HepG2 (cell line): ENCODE measurements around the gene SFXN5. TPM values are rescaled to one million over a fixed set of nuclear protein-coding genes. Genes with fewer than 3 reads are reported as not detected.

Source experiments
- KDM6A ChIP-seq: IDR thresholded peaks from 2 replicates; pipeline ENCODE4 v1.6.1; 2016; ENCODE audit warnings: low read depth
- KLF16 ChIP-seq, 2 experiments: sonication (generic) in 1 of 2; formaldehyde crosslinking in 1 of 2; IDR thresholded peaks; 2 replicates each; pipeline versions ENCODE4 v1.6.1 to v1.8.0; 2016 to 2023; ENCODE audit warnings: missing genetic modification reagents in 2 of 2, missing compliant biosample characterization in 1 of 2
- MBNL3 ChIP-seq: fragments of 250-450 bp; sonication (Bioruptor Pico); conservative IDR thresholded peaks from 2 replicates; pipeline ENCODE4 v1.8.0; 2022; ENCODE audit warnings: mild to moderate bottlenecking, inconsistent platforms
- NFIB ChIP-seq: sonication (generic); formaldehyde crosslinking; IDR thresholded peaks from 2 replicates; pipeline ENCODE4 v1.9.0; 2021; ENCODE audit warnings: missing genetic modification reagents, mild to moderate bottlenecking, borderline replicate concordance
- NFIC ChIP-seq: IDR thresholded peaks from 2 replicates; pipeline ENCODE4 v1.6.1; 2012; ENCODE audit warnings: mild to moderate bottlenecking, low read length, inconsistent platforms
- RBAK ChIP-seq: sonication (generic); formaldehyde crosslinking; IDR thresholded peaks from 2 replicates; pipeline ENCODE4 v1.5.1; 2020; ENCODE audit warnings: mild to moderate bottlenecking, missing genetic modification reagents
- RBM22 ChIP-seq: fragments of 200-400 bp; formaldehyde crosslinking; optimal IDR thresholded peaks from 2 replicates; pipeline ENCODE3; 2017; ENCODE audit warnings: mild to moderate bottlenecking, low read length, moderate library complexity
- SMAD9 ChIP-seq: sonication (generic); formaldehyde crosslinking; IDR thresholded peaks from 2 replicates; pipeline ENCODE4 v1.5.1; 2020; ENCODE audit warnings: mild to moderate bottlenecking, missing genetic modification reagents
- SOX5 ChIP-seq: IDR thresholded peaks from 2 replicates; pipeline ENCODE4 v1.6.1; 2016; ENCODE audit warnings: borderline replicate concordance
- ZNF180 ChIP-seq: sonication (generic); formaldehyde crosslinking; IDR thresholded peaks from 2 replicates; pipeline ENCODE4 v1.4.0; 2020; ENCODE audit warnings: low read depth, missing genetic modification reagents, borderline replicate concordance
- ZNF367 ChIP-seq: sonication (generic); formaldehyde crosslinking; IDR thresholded peaks from 2 replicates; pipeline ENCODE4 v1.4.0; 2020; ENCODE audit warnings: missing genetic modification reagents, borderline replicate concordance
- polyA plus RNA-seq, 8 experiments: library from polyadenylated mRNA; depleted of rRNA in 3 of 8; stranded (reverse) in 7 of 8; unstranded in 1 of 8; fragments of >200 nt; fragmentation: Illumina TruSeq in 4 of 8; extraction: Trizol in 4 of 8; gene quantifications; 2 replicates each; pipeline versions ENCODE4 v1.2.1 to v1.2.3, GENCODE V29; 2011 to 2016; ENCODE audit warnings: low read depth in 4 of 8, missing spikeins in 1 of 8, mixed read lengths in 1 of 8; ENCODE audit not compliant: insufficient read depth in 1 of 8
- total RNA-seq, 5 experiments: library from RNA; depleted of rRNA; stranded (reverse); fragments of >200 nt; fragmentation: Illumina TruSeq; extraction: Trizol; gene quantifications; 2 replicates each; pipeline ENCODE4 v1.2.3, GENCODE V29; 2016; ENCODE audit warnings: low read depth in 1 of 5
- TF ChIP-seq, protein P1 (sequence below), 2 experiments: fragments of 450-650 bp in 1 of 2; sonication (generic) in 1 of 2; formaldehyde crosslinking in 1 of 2; IDR thresholded peaks; 2 replicates each; pipeline versions ENCODE4 v1.6.1 to v1.8.0; 2016 to 2022; ENCODE audit warnings: antibody characterized with exemption in 1 of 2, mild to moderate bottlenecking in 1 of 2, missing genetic modification reagents in 1 of 2
- TF ChIP-seq, protein P2 (sequence below): conservative IDR thresholded peaks from 2 replicates; pipeline ENCODE4 v1.6.1; 2018; ENCODE audit warnings: missing genetic modification reagents
- TF ChIP-seq, protein P3 (sequence below): sonication (generic); formaldehyde crosslinking; IDR thresholded peaks from 2 replicates; pipeline ENCODE4 v1.4.0; 2020; ENCODE audit warnings: missing genetic modification reagents, mild to moderate bottlenecking, borderline replicate concordance

The SFXN5 gene
- total and polyA plus RNA-seq, 2 of the 13 experiments (the other 11 are each of a cell fraction or from before 2014, with no cell fraction given): 34.9 to 37.4 TPM

DNA sequence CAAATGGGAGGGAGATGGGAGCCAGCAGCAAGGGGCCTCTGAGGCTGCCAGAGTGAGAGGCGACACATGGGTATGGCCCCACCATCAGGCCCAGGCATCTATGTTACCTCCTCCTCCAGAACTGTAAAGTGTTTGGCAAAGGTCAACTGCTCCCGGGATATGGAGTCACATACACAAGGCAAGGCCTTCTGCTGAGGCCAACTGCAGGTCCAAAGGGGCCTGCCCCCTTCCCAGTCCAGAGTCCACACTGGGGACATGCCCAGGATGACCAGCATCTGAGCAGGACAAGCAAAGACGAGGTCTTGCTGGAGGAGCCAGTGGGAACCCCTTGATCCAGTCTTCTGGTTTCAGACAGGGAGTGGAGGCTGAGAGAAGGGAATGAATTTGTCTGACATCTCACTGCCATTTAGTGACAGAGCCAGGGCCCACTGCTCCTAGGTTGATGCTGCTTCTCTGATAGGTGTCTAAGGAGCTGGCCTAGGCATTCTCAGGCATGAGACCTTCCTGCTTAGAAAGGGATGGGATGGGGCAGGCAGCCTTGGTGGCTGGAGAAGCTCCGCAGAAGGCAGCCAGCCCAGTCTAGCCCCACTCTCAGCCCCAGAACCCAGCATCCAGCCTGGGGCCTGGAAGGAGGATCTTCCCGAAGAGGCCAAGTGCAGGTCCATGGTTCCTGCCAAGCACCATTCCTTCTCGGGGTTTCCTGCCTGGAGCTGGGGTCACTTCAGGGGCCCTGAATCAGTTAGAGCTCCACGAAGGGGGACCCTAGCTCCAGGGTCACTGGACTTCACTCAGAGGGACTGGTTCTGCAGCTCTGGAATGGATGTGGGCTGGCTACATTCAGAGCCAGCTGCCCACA is 127.7 kb downstream of the SFXN5 start (continued):
- TF ChIP-seq, protein P1, sequence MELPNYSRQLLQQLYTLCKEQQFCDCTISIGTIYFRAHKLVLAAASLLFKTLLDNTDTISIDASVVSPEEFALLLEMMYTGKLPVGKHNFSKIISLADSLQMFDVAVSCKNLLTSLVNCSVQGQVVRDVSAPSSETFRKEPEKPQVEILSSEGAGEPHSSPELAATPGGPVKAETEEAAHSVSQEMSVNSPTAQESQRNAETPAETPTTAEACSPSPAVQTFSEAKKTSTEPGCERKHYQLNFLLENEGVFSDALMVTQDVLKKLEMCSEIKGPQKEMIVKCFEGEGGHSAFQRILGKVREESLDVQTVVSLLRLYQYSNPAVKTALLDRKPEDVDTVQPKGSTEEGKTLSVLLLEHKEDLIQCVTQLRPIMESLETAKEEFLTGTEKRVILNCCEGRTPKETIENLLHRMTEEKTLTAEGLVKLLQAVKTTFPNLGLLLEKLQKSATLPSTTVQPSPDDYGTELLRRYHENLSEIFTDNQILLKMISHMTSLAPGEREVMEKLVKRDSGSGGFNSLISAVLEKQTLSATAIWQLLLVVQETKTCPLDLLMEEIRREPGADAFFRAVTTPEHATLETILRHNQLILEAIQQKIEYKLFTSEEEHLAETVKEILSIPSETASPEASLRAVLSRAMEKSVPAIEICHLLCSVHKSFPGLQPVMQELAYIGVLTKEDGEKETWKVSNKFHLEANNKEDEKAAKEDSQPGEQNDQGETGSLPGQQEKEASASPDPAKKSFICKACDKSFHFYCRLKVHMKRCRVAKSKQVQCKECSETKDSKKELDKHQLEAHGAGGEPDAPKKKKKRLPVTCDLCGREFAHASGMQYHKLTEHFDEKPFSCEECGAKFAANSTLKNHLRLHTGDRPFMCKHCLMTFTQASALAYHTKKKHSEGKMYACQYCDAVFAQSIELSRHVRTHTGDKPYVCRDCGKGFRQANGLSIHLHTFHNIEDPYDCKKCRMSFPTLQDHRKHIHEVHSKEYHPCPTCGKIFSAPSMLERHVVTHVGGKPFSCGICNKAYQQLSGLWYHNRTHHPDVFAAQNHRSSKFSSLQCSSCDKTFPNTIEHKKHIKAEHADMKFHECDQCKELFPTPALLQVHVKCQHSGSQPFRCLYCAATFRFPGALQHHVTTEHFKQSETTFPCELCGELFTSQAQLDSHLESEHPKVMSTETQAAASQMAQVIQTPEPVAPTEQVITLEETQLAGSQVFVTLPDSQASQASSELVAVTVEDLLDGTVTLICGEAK (IDR thresholded peaks at IDR 0.05): no peak
- TF ChIP-seq, protein P1 (CRISPR knock-in tag; IDR thresholded peaks at IDR 0.05): 0 out of 2 replicates have a peak, but pooled peaks have one; percentile 40
- TF ChIP-seq SOX5 (CRISPR knock-in tag) (no peak), KLF16 (CRISPR knock-in tag; IDR thresholded peaks at IDR 0.05) (no peak), NFIC (no peak), MBNL3 (CRISPR knock-in tag) (no peak), ZNF180 (CRISPR knock-in tag) (no peak), RBM22 (no peak), KDM6A (CRISPR knock-in tag) (0 out of 2 replicates have a peak, but pooled peaks have one; percentile 45), RBAK (no peak), SMAD9 (no peak), ZNF367 (CRISPR knock-in tag) (no peak), NFIB (no peak)
- TF ChIP-seq, protein P2, sequence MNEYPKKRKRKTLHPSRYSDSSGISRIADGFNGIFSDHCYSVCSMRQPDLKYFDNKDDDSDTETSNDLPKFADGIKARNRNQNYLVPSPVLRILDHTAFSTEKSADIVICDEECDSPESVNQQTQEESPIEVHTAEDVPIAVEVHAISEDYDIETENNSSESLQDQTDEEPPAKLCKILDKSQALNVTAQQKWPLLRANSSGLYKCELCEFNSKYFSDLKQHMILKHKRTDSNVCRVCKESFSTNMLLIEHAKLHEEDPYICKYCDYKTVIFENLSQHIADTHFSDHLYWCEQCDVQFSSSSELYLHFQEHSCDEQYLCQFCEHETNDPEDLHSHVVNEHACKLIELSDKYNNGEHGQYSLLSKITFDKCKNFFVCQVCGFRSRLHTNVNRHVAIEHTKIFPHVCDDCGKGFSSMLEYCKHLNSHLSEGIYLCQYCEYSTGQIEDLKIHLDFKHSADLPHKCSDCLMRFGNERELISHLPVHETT (CRISPR knock-in tag): no peak
- TF ChIP-seq, protein P3, sequence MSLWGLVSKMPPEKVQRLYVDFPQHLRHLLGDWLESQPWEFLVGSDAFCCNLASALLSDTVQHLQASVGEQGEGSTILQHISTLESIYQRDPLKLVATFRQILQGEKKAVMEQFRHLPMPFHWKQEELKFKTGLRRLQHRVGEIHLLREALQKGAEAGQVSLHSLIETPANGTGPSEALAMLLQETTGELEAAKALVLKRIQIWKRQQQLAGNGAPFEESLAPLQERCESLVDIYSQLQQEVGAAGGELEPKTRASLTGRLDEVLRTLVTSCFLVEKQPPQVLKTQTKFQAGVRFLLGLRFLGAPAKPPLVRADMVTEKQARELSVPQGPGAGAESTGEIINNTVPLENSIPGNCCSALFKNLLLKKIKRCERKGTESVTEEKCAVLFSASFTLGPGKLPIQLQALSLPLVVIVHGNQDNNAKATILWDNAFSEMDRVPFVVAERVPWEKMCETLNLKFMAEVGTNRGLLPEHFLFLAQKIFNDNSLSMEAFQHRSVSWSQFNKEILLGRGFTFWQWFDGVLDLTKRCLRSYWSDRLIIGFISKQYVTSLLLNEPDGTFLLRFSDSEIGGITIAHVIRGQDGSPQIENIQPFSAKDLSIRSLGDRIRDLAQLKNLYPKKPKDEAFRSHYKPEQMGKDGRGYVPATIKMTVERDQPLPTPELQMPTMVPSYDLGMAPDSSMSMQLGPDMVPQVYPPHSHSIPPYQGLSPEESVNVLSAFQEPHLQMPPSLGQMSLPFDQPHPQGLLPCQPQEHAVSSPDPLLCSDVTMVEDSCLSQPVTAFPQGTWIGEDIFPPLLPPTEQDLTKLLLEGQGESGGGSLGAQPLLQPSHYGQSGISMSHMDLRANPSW (CRISPR knock-in tag): no peak
